OCI-LY3 (cell line): ENCODE results near the gene NXN.

Source experiments
- H2AFZ ChIP-seq: fragments of 200-600, 300-600 bp; shearing (Covaris generic); 2 replicates; pipeline ENCODE4 v1.6.0; 2014; ENCODE audit warnings: antibody characterized with exemption, low read depth, low read length
- H3K27ac ChIP-seq: fragments of 200-600, 300-600 bp; sonication (generic); 2 replicates; pipeline ENCODE4 v1.5.1; 2014; ENCODE audit warnings: mild to moderate bottlenecking, low read length, moderate library complexity, mixed read lengths
- H3K27me3 ChIP-seq: fragments of 200-600, 300-600 bp; sonication (generic); 2 replicates; pipeline ENCODE4 v1.6.1; 2014; ENCODE audit warnings: low read depth, low read length, mixed read lengths
- H3K36me3 ChIP-seq: fragments of 200-600, 300-600 bp; sonication (generic); replicated peaks from 2 replicates; pipeline ENCODE3; 2014; ENCODE audit warnings: low read depth, low read length, mixed read lengths
- H3K4me1 ChIP-seq: fragments of 300-600, 200-600 bp; sonication (generic); 2 replicates; pipeline ENCODE4 v1.6.1; 2014; ENCODE audit warnings: low read length, mixed read lengths
- H3K4me2 ChIP-seq: fragments of 200-600, 300-600 bp; sonication (generic); 2 replicates; pipeline ENCODE4 v1.6.1; 2014; ENCODE audit warnings: low read length, mixed read lengths
- H3K4me3 ChIP-seq: fragments of 300-600, 200-600 bp; sonication (generic); 2 replicates; pipeline ENCODE4 v1.5.1; 2014; ENCODE audit warnings: antibody characterized with exemption, mild to moderate bottlenecking, low read length, moderate library complexity
- H3K79me2 ChIP-seq: fragments of 300-600, 200-600 bp; shearing (Covaris generic); 2 replicates; pipeline ENCODE4 v1.6.1; 2014; ENCODE audit warnings: mild to moderate bottlenecking, low read length, mixed read lengths
- H3K9ac ChIP-seq: fragments of 300-600, 200-600 bp; shearing (Covaris generic); 2 replicates; pipeline ENCODE4 v1.6.0; 2014; ENCODE audit warnings: mild to moderate bottlenecking, low read length, moderate library complexity
- H3K9me3 ChIP-seq: fragments of 200-600, 300-600 bp; shearing (Covaris generic); 2 replicates; pipeline ENCODE4 v1.6.1; 2014; ENCODE audit warnings: low read length, mixed read lengths; ENCODE audit not compliant: insufficient read depth
- H4K20me1 ChIP-seq: fragments of 200-600, 300-600 bp; sonication (generic); 2 replicates; pipeline ENCODE4 v1.6.1; 2016; ENCODE audit warnings: low read length, mixed read lengths; ENCODE audit not compliant: insufficient read depth
- EZH2phosphoT487 ChIP-seq: fragments of 200-600 bp; shearing (Covaris generic); IDR thresholded peaks from 2 replicates; pipeline ENCODE4 v1.6.1; 2018; ENCODE audit warnings: antibody characterized with exemption, mixed run types, low read depth
- TF ChIP-seq, protein P1 (sequence below): fragments of 200-600, 300-600 bp; sonication (generic); IDR thresholded peaks from 2 replicates; pipeline ENCODE4 v1.5.1; 2014; ENCODE audit warnings: antibody characterized with exemption, low read length, low read depth

NXN gene

DNA sequence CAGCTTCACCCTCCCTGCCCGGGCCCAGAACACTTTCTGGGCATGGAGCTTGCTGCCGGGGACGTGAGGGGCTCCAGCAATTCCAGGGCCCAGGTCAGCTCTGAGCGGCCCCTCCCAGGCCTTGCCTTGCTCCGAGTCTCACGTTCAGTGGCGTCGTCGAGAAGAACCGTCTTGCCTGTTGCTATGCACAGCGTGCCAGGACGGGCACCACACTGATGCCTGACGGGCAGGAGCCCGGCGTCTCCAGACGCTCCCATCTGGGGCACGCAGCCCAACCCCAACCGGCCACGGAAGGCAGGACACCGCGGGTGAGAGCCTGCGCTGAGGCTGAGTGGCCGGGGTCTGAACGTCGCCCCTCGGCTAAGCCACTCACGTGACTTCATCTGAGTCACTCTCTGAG is 44.5 kb upstream of the NXN start:
- Histone ChIP-seq H4K20me1 (no peaks in the 10 kb centered on the region), H3K9ac (no peak overlapping the region), H3K79me2 (no peaks in the 10 kb centered on the region), H3K4me1 (no peaks in the 10 kb centered on the region), H3K36me3 (no peaks in the 10 kb centered on the region), H3K9me3 (no peaks in the 10 kb centered on the region), H3K4me3 (no peak overlapping the region), H3K4me2 (no peak overlapping the region), H2AFZ (no peak overlapping the region), H3K27ac (no peak overlapping the region), H3K27me3 (no peaks in the 10 kb centered on the region)
- TF ChIP-seq, protein P1, sequence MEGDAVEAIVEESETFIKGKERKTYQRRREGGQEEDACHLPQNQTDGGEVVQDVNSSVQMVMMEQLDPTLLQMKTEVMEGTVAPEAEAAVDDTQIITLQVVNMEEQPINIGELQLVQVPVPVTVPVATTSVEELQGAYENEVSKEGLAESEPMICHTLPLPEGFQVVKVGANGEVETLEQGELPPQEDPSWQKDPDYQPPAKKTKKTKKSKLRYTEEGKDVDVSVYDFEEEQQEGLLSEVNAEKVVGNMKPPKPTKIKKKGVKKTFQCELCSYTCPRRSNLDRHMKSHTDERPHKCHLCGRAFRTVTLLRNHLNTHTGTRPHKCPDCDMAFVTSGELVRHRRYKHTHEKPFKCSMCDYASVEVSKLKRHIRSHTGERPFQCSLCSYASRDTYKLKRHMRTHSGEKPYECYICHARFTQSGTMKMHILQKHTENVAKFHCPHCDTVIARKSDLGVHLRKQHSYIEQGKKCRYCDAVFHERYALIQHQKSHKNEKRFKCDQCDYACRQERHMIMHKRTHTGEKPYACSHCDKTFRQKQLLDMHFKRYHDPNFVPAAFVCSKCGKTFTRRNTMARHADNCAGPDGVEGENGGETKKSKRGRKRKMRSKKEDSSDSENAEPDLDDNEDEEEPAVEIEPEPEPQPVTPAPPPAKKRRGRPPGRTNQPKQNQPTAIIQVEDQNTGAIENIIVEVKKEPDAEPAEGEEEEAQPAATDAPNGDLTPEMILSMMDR: no peak
- TF ChIP-seq EZH2phosphoT487: no peak

DNA sequence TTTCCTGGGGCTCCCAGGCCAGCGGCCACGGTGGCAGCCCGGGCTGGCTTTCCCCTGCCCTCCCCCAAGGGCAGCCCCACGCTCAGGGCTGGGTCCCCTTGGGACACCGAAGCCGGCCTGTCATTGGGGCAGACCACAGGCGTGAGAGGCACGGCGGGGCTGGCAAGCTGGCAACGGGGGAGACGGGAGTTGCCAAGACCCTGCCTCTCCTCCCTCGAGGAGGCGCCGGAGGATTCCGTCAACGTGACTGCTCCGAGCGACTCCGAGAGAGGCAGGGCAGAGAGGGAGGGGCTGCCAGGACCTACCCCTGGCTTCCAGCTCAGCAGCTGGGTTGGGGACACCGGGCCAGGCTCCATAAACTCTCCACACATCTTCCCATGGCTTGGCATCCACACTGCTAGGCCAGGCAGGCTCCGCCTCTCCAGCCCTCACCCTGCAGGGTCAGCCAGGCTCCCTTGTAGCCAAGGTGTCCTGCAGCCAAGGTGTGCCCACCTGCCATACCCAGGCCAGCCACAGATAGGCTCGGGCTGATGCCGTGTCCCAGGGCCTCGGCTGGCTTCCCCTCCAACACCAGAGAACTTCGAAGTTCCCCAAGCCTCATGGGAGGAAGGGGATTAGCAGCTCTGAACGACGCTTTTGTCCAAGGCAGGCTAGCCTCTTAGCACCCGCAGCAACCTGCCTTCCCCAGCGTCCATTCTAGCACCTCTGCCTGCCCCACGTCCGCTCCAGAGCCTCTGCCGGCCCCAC is 42.9 kb upstream of the NXN start:
- no peak overlapping the region for H3K9ac ChIP-seq
- no peaks in the 10 kb centered on the region for H3K79me2 ChIP-seq
- no peak for TF ChIP-seq EZH2phosphoT487
- TF ChIP-seq, protein P1: no peak
- no peaks in the 10 kb centered on the region for H3K27me3 ChIP-seq
- H3K36me3 ChIP-seq: no peaks in the 10 kb centered on the region
- H3K9me3 ChIP-seq: no peaks in the 10 kb centered on the region
- no peak overlapping the region for H3K4me3 ChIP-seq
- H3K27ac ChIP-seq: no peak overlapping the region
- no peak overlapping the region for H2AFZ ChIP-seq
- H3K4me1 ChIP-seq: no peaks in the 10 kb centered on the region
- H4K20me1 ChIP-seq: no peaks in the 10 kb centered on the region
- no peak overlapping the region for H3K4me2 ChIP-seq

DNA sequence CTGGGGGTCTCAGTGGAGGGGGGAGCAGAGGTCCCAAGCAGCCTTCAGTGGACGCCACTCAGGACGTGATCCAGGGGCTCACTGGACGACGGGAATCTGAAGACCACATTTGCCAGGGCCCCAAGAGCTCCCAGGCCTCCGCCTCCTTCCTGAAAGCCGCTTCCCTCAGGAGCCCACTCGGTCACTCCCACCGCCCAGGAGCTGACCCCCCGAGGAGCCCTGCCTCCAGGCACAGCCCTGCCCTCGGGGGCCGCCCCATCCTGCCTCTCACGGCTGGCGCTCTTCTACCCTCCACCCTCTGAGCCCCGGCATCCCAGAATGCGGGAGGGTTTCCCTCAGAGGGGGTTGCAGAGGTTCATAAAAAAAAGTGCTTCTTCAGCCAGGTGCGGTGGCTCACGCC is 41.6 kb upstream of the NXN start:
- no peak overlapping the region for H3K27ac ChIP-seq
- no peak overlapping the region for H3K4me2 ChIP-seq
- no peaks in the 10 kb centered on the region for H3K9me3 ChIP-seq
- H4K20me1 ChIP-seq: no peaks in the 10 kb centered on the region
- H3K79me2 ChIP-seq: no peaks in the 10 kb centered on the region
- no peak overlapping the region for H3K9ac ChIP-seq
- TF ChIP-seq, protein P1: no peak
- no peak for TF ChIP-seq EZH2phosphoT487
- H3K27me3 ChIP-seq: no peaks in the 10 kb centered on the region
- H3K36me3 ChIP-seq: no peaks in the 10 kb centered on the region
- no peak overlapping the region for H2AFZ ChIP-seq
- no peak overlapping the region for H3K4me3 ChIP-seq
- no peaks in the 10 kb centered on the region for H3K4me1 ChIP-seq

DNA sequence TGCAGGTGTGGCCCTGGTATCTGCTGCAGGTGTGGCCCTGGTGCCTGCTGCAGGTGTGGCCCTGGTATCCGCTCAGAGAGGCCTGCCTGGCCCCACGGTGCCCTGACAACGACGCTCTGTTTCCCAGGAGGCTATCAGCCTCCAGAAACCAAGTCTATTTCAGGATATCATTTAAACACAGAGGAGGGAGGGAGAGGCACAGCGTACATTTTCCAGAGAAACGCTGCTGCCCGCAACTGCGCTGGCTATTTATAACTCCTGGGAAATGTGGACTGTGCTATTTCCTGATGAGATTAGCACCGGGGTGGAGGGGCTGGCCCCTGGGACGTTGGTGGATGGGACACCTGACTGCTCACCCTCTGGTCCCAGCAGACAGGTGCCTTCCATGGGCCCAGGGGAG is 39.9 kb upstream of the NXN start:
- Histone ChIP-seq H3K27me3 (no peaks in the 10 kb centered on the region), H3K4me1 (no peaks in the 10 kb centered on the region), H3K27ac (no peak overlapping the region), H3K36me3 (no peaks in the 10 kb centered on the region), H2AFZ (no peak overlapping the region), H4K20me1 (no peaks in the 10 kb centered on the region), H3K4me2 (no peak overlapping the region), H3K9ac (no peak overlapping the region), H3K4me3 (no peak overlapping the region), H3K79me2 (no peaks in the 10 kb centered on the region), H3K9me3 (no peaks in the 10 kb centered on the region)
- TF ChIP-seq, protein P1: no peak
